Measurements from ENCODE around the gene RRAGD.

Gene RRAGD

GRCh38 chr6:89346433-89346832 is 65.6 kb downstream of the RRAGD start:
- DNase-seq (ENCODE audit: low spot score): no peak

- no peak for DNase-seq (ENCODE audit: low spot score)
Measured at GRCh38 chr6:89339565-89339964, 72.5 kb downstream of the RRAGD start.

GRCh38 chr6:89335164-89335563 is 76.9 kb downstream of the RRAGD start:
- DNase-seq (ENCODE audit: low spot score): no peak

- DNase-seq (ENCODE audit: low spot score): no peak
Measured at GRCh38 chr6:89330910-89331309, 81.2 kb downstream of the RRAGD start.

GRCh38 chr6:89328976-89329375 is 83.1 kb downstream of the RRAGD start:
- DNase-seq (ENCODE audit: low spot score): no peak

GRCh38 chr6:89324304-89324703 is 87.8 kb downstream of the RRAGD start:
- no peak for DNase-seq (ENCODE audit: low spot score)

GRCh38 chr6:89323511-89323971 is 88.5 kb downstream of the RRAGD start:
- no peak for DNase-seq (ENCODE audit: low spot score)

GRCh38 chr6:89321131-89321970 is 90.7 kb downstream of the RRAGD start:
- peak; percentile 56 for DNase-seq (ENCODE audit: low spot score)

GRCh38 chr6:89320012-89320559 is 92.0 kb downstream of the RRAGD start:
- DNase-seq (ENCODE audit: low spot score): no peak

GRCh38 chr6:89317067-89317466 is 95.0 kb downstream of the RRAGD start:
- no peak for DNase-seq (ENCODE audit: low spot score)

- no peak for DNase-seq (ENCODE audit: low spot score)
Measured at GRCh38 chr6:89315249-89315885, 96.7 kb downstream of the RRAGD start, which contains the start of gene GABRR2. GABRR2 (minus strand) TSS chr6:89315299; CDS start chr6:89315165, 134 bp downstream.

- no peak for DNase-seq (ENCODE audit: low spot score)
Measured at GRCh38 chr6:89314692-89315091, 97.4 kb downstream of the RRAGD start.

Measured in pons (tissue), 1 donor.